Measurements from ENCODE around the gene PPP1CB.

PPP1CB gene

DNA sequence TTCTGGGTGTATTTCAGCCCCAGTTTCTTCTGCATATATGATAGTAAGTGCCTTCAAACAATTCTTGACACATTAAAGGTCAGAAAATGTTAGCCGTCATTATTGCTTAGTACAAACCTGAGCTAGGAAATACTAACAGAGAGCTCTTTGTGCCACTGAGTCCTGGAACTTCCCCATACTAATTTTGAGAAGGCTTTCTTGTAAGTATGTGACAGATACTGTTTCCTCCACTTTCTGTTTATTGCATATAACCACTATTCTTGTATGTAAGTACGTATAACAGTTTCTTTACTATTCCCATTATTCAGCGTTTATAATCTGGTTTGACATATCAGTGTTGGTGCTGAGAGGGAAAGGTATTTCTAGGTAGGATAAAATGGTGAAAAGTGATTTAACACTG lies 9.8 kb downstream of the PPP1CB start:
- H3K27ac ChIP-seq (replicated peaks), result no peak overlapping the region
- TF ChIP-seq GABPA (IDR thresholded peaks at IDR 0.05; ENCODE audit: low read depth), result no peak
- TF ChIP-seq POLR2AphosphoS5 (IDR thresholded peaks at IDR 0.05; ENCODE audit: low read depth), result no peak
- TF ChIP-seq SPI1 (IDR thresholded peaks at IDR 0.05; ENCODE audit: borderline replicate concordance, low read depth), result no peak
- TF ChIP-seq, protein P1, sequence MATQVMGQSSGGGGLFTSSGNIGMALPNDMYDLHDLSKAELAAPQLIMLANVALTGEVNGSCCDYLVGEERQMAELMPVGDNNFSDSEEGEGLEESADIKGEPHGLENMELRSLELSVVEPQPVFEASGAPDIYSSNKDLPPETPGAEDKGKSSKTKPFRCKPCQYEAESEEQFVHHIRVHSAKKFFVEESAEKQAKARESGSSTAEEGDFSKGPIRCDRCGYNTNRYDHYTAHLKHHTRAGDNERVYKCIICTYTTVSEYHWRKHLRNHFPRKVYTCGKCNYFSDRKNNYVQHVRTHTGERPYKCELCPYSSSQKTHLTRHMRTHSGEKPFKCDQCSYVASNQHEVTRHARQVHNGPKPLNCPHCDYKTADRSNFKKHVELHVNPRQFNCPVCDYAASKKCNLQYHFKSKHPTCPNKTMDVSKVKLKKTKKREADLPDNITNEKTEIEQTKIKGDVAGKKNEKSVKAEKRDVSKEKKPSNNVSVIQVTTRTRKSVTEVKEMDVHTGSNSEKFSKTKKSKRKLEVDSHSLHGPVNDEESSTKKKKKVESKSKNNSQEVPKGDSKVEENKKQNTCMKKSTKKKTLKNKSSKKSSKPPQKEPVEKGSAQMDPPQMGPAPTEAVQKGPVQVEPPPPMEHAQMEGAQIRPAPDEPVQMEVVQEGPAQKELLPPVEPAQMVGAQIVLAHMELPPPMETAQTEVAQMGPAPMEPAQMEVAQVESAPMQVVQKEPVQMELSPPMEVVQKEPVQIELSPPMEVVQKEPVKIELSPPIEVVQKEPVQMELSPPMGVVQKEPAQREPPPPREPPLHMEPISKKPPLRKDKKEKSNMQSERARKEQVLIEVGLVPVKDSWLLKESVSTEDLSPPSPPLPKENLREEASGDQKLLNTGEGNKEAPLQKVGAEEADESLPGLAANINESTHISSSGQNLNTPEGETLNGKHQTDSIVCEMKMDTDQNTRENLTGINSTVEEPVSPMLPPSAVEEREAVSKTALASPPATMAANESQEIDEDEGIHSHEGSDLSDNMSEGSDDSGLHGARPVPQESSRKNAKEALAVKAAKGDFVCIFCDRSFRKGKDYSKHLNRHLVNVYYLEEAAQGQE (IDR thresholded peaks at IDR 0.05; ENCODE audit: insufficient replicate concordance, low read depth), result no peak
- no peak for TF ChIP-seq CTCF (IDR thresholded peaks at IDR 0.05; ENCODE audit: insufficient read depth, low read length)
- no peak overlapping the region for H3K4me3 ChIP-seq (replicated peaks; ENCODE audit: insufficient read depth, low read length)
- H3K27me3 ChIP-seq (ENCODE audit: insufficient read depth, poor library complexity, severe bottlenecking), result no peaks in the 10 kb centered on the region
- no peak for DNase-seq (ENCODE audit: low read depth in 1 of 2, low spot score in 1 of 2)

DNA sequence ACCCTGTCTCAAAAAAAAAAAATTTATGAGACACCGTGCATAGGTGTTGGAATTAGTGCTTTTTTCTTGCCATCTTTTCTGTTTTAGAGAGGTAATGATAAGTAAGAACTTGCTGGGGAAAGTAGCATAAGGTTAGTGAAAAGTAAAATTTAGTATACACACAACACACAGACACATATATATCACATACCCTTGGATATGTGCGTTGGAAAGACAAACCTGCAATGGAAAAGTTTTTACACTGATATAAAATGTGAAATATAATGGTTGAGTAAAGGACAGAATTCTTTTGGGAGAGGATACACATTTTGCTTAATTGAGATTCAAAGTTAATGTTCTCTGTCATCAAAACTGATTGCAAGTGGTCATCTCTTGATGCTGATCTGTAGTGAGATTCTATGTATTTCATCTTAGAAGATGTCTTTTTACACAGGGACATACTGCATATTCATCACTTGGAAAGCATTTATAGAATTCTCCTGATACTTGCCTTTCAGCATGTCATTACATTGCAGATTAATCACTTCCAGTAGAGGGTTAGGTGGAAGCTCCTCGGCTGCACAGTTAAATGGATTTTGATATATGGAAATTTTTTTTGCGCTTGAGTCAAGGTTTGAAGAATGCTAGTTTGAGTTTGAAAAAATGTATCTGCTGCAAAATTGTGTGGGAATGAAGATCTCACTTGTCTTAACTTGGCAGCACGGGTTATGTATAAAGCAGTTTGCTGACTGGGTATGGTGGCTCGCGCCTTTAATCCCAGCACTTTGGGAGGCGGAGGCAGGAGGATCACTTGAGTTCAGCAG lies 13.5 kb downstream of the PPP1CB start:
- no peak for TF ChIP-seq SPI1 (IDR thresholded peaks at IDR 0.05; ENCODE audit: borderline replicate concordance, low read depth)
- H3K27me3 ChIP-seq (ENCODE audit: insufficient read depth, poor library complexity, severe bottlenecking), result no peaks in the 10 kb centered on the region
- no peak for DNase-seq (ENCODE audit: low read depth in 1 of 2, low spot score in 1 of 2)
- H3K4me3 ChIP-seq (replicated peaks; ENCODE audit: insufficient read depth, low read length), result no peak overlapping the region
- no peak overlapping the region for H3K27ac ChIP-seq (replicated peaks)

GRCh38 chr2:28766070-28766469 lies 14.4 kb downstream of the PPP1CB start:
- DNase-seq (ENCODE audit: low read depth in 1 of 2, low spot score in 1 of 2), result no peak
- Histone ChIP-seq H3K27ac (replicated peaks) (no peak overlapping the region), H3K27me3 (ENCODE audit: insufficient read depth, poor library complexity, severe bottlenecking) (no peaks in the 10 kb centered on the region), H3K4me3 (replicated peaks; ENCODE audit: insufficient read depth, low read length) (no peak overlapping the region)
- TF ChIP-seq CTCF (IDR thresholded peaks at IDR 0.05; ENCODE audit: insufficient read depth, low read length) (no peak), GABPA (IDR thresholded peaks at IDR 0.05; ENCODE audit: low read depth) (no peak)

- no peak for TF ChIP-seq GABPA (IDR thresholded peaks at IDR 0.05; ENCODE audit: low read depth)
- no peak for TF ChIP-seq SPI1 (IDR thresholded peaks at IDR 0.05; ENCODE audit: borderline replicate concordance, low read depth)
- no peak for TF ChIP-seq CTCF (IDR thresholded peaks at IDR 0.05; ENCODE audit: insufficient read depth, low read length)
- TF ChIP-seq, protein P1 (IDR thresholded peaks at IDR 0.05; ENCODE audit: insufficient replicate concordance, low read depth), result no peak
- no peak for TF ChIP-seq POLR2AphosphoS5 (IDR thresholded peaks at IDR 0.05; ENCODE audit: low read depth)
- H3K27ac ChIP-seq (replicated peaks), result no peak overlapping the region
- H3K27me3 ChIP-seq (ENCODE audit: insufficient read depth, poor library complexity, severe bottlenecking), result no peaks in the 10 kb centered on the region
- no peak overlapping the region for H3K4me3 ChIP-seq (replicated peaks; ENCODE audit: insufficient read depth, low read length)
- no peak for DNase-seq (ENCODE audit: low read depth in 1 of 2, low spot score in 1 of 2)
These were observed 15.7 kb downstream of the PPP1CB start for GRCh38 chr2:28767337-28767736.
